Body of pancreas (tissue), 4 donors: Measurements from ENCODE around the gene PDGFD.

Source experiments
- CTCF ChIP-seq, 7 experiments: fragments of 450-650 bp in 4 of 7; fragments of 200-600 bp in 3 of 7; sonication (generic) in 3 of 7; IDR thresholded peaks; one replicate each; pipeline ENCODE4 v1.5.1; 2016 to 2019; ENCODE audit warnings: antibody characterized with exemption in 7 of 7
- POLR2A ChIP-seq, 3 donors: fragments of 450-650 bp; IDR thresholded peaks; one replicate each; pipeline ENCODE4 v1.6.1; 2016; ENCODE audit warnings: antibody characterized with exemption in 3 of 3, mild to moderate bottlenecking in 2 of 3

GRCh38 chr11:104142698-104143097 is 21.2 kb downstream of the PDGFD start:
- TF ChIP-seq CTCF (IDR thresholded peaks at IDR 0.05) (no peak), POLR2A (IDR thresholded peaks at IDR 0.05) (no peak)
